Esophagus muscularis mucosa (tissue), 4 donors: ENCODE results near the gene RECK.

Experiments
- EP300 ChIP-seq: sonication (generic); formaldehyde crosslinking; IDR thresholded peaks from one replicate; pipeline ENCODE4 v1.6.1; 2017; ENCODE audit warnings: antibody characterized with exemption
- POLR2A ChIP-seq: fragments of 450-650 bp; IDR thresholded peaks from one replicate; pipeline ENCODE4 v1.6.1; 2017; ENCODE audit warnings: antibody characterized with exemption, moderate library complexity, mild to moderate bottlenecking, low read depth
- TF ChIP-seq, protein P1 (sequence below), 3 experiments: fragments of 200-600 bp in 2 of 3; fragments of 450-650 bp in 1 of 3; sonication (generic) in 2 of 3; IDR thresholded peaks; one replicate each; pipeline ENCODE4 v1.5.1; 2017 to 2019; ENCODE audit warnings: antibody characterized with exemption in 3 of 3, mild to moderate bottlenecking in 2 of 3, moderate library complexity in 1 of 3

DNA sequence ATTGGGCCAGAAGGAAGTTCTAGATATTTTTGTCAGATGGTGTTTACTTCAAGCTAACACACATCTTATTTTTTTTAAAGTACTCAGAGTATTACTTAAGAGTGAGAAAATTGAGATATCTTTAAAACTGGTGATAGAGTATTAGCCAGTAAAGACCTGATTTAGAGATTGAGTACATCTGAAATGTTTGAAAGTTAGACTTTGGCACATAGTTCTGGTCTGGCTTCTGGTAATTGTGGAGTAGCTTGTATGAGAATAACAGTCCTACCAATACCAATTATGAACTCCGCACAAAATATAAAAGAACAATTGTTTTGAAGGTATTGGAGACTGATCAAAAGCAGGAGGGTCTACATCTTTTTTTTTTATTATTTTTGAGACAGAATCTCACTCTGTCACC is 55.3 kb downstream of the RECK start:
- TF ChIP-seq POLR2A (no peak), EP300 (no peak)
- TF ChIP-seq, protein P1, sequence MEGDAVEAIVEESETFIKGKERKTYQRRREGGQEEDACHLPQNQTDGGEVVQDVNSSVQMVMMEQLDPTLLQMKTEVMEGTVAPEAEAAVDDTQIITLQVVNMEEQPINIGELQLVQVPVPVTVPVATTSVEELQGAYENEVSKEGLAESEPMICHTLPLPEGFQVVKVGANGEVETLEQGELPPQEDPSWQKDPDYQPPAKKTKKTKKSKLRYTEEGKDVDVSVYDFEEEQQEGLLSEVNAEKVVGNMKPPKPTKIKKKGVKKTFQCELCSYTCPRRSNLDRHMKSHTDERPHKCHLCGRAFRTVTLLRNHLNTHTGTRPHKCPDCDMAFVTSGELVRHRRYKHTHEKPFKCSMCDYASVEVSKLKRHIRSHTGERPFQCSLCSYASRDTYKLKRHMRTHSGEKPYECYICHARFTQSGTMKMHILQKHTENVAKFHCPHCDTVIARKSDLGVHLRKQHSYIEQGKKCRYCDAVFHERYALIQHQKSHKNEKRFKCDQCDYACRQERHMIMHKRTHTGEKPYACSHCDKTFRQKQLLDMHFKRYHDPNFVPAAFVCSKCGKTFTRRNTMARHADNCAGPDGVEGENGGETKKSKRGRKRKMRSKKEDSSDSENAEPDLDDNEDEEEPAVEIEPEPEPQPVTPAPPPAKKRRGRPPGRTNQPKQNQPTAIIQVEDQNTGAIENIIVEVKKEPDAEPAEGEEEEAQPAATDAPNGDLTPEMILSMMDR (IDR thresholded peaks at IDR 0.05): no peak
